Urothelium cell line (cell line): ENCODE data around the gene VTI1B.
"Not testable (repeated sequence)": the region's sequence is repeated elsewhere in the genome, so short reads cannot be mapped to it uniquely, and the experiment has no call there.

Experiments
- DNase-seq: peaks from one replicate; pipeline ENCODE4 v3.0.0; 2011; ENCODE audit warnings: low spot score, mixed read lengths
- FAIRE-seq: peaks from 2 replicates; lab custom pipeline; 2011; peaks lifted over from hg19 to GRCh38; lab: Jason Lieb, UNC

The VTI1B gene

GRCh38 chr14:67633451-67634147 is 40.8 kb downstream of the VTI1B start:
- FAIRE-seq: peak; percentile 72

GRCh38 chr14:67630938-67631337 is 43.5 kb downstream of the VTI1B start:
- DNase-seq: no peak
- peak; percentile 59 for FAIRE-seq

More at GRCh38 chr14:67633451-67634147, 40.8 kb downstream of the VTI1B start:
- DNase-seq: no peak

DNA sequence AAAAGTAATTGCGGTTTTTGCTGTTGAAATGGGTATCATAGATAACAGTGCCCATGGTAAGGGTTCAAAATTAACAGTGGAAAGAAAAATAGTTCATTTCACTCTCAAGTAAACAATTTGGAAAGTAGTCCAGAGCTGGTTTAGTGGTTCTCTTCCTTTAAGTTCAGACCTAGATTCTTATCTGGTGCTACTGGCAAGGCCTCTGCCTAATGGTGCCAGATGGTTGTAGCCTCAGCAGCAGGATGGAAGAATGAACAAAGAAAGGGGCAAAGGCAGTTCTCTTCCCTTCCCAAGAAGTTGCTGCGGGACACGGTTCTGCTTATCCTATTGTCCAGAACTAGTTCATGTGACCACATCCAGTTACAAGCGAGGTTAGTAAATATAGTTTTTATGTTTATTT is 44.2 kb downstream of the VTI1B start:
- FAIRE-seq (no peak), DNase-seq (no peak)

DNA sequence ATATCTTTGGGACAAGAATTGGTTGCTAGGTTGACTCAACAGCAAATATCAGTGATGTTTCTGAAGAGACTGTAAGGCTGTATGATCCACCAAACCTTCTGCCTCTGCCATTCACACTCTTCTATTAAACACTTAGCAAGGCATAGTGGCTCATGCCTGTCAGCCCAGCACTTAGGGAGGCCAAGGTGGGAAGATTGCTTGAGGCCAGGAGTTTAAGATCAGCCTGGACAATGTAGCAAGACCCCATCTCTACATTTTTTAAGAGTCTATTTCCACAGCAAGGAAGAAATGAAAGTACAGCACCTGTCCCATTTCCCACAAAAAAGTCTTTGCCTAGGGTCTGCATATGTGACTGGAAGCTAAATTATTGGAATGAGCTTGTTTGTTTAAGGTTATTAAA is 46.9 kb downstream of the VTI1B start:
- FAIRE-seq (peak; percentile 70), DNase-seq (no peak)

DNA sequence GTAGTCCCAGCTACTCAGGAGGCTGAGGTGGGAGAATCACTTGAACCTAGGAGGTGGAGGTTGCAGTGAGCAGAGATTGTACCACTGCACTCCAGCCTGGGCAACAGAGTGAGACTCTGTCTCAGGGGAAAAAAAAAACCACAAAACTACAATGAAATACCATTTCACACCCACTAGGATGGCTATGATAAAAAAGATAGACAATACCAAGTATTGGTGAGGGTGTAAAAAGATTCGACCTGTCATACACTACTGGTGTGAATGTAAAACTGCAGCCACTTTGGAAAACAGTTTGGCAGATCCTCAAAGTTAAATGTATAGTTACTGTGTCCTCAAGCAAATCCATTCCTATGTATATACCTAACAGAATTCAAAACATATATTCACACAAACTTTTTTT is 48.3 kb downstream of the VTI1B start:
- FAIRE-seq, DNase-seq: not testable (repeated sequence)

- DNase-seq: peak; percentile 50
- FAIRE-seq: no peak
Measured at GRCh38 chr14:67623114-67623513, 51.3 kb downstream of the VTI1B start.

DNA sequence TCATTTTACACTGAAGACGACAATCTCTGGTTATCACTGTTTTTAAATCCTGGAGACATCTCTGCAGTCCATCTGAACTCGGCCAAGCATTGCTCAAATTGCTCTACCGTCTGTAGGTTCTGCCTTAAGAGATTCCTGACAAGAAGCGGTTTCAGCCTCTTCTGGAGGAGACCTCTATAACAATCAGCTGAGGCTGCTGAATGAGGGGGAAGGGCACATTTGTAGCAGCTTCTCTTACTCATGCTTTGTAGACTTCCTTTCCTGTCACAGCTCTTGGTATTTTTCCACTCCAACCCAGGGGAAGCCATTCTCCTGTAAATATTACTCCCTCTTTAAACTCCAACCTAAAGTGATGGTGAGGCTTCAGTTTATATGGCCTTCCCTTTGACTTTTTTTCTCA is 51.8 kb downstream of the VTI1B start:
- FAIRE-seq (no peak), DNase-seq (peak; percentile 90)

- no peak for FAIRE-seq
- no peak for DNase-seq
Measured at GRCh38 chr14:67620217-67620785, 54.1 kb downstream of the VTI1B start.

- FAIRE-seq (peak; percentile 99), DNase-seq (peak; percentile 100)
Measured at GRCh38 chr14:67619446-67620216, 54.8 kb downstream of the VTI1B start, which contains the start of gene ARG2. ARG2 (plus strand) TSS chr14:67619920; CDS start chr14:67619978, 58 bp downstream.

GRCh38 chr14:67618617-67619063 is 55.8 kb downstream of the VTI1B start:
- DNase-seq (peak; percentile 72), FAIRE-seq (peak; percentile 23)

- DNase-seq (no peak), FAIRE-seq (no peak)
Measured at GRCh38 chr14:67610491-67610890, 63.9 kb downstream of the VTI1B start.

DNA sequence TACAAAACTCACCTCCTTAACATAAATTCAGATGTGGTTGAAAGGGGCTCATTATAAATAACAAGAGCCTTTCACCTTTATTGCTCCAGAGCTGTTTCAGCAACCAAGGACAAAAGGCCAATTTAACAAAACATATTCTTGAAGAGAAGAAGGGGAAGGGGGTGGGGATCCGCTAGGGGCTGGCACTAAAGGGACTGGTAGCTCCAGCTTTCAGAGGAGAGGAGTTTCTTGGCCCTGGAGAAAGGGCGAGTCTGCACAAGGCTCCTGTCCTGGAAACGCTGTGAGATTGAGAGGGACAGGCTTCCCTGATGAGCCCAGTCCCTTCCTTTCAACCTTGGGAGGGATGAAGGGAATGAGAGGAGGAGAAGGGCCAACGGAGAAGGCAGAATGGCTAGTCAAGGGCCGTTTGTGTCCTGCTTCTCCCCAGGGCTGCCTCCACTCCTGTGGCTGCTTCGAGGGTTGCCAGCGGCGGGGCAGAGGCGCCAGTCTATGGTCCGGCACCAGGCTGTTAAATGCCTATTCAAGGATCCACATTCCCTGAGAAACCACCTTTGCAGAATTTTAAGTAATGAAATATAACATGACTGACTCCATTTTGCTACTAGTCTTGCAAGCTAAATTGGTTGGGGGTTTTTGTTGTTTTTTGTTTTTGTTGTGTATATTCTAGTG is 64.7 kb downstream of the VTI1B start:
- FAIRE-seq (peak; percentile 37), DNase-seq (no peak)

GRCh38 chr14:67607646-67608045 is 66.8 kb downstream of the VTI1B start:
- FAIRE-seq: no peak
- DNase-seq: no peak

DNA sequence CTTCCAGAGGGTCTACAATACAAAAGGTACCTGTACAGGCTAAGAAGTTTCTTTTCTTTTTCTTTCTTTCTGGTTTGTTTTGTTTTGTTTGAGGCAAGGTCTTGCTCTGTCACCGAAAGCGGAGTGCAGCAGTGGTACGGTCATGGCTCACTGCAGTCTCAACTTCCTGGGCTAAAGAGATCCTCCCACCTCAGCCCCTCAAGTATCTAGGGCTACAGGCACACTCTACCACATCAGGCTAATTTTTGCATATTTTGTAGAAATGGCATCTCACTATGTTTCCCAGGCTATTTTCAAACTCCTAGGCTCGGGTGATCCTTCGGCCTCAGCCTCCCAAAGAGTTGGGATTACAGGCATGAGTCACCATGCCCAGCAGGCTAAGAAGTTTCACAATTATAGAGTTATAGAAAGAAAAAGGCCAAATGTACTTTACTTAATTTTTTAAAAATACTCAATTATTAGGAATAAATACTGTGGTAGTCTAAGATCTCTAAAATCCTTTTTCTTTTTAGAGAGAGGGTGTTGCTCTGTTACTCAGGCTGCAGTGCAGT is 71.4 kb downstream of the VTI1B start:
- FAIRE-seq: no peak
- no peak for DNase-seq

- FAIRE-seq (no peak), DNase-seq (no peak)
Measured at GRCh38 chr14:67602076-67602475, 72.4 kb downstream of the VTI1B start.

GRCh38 chr14:67600562-67600974 is 73.9 kb downstream of the VTI1B start:
- DNase-seq, FAIRE-seq: not testable (repeated sequence)

DNA sequence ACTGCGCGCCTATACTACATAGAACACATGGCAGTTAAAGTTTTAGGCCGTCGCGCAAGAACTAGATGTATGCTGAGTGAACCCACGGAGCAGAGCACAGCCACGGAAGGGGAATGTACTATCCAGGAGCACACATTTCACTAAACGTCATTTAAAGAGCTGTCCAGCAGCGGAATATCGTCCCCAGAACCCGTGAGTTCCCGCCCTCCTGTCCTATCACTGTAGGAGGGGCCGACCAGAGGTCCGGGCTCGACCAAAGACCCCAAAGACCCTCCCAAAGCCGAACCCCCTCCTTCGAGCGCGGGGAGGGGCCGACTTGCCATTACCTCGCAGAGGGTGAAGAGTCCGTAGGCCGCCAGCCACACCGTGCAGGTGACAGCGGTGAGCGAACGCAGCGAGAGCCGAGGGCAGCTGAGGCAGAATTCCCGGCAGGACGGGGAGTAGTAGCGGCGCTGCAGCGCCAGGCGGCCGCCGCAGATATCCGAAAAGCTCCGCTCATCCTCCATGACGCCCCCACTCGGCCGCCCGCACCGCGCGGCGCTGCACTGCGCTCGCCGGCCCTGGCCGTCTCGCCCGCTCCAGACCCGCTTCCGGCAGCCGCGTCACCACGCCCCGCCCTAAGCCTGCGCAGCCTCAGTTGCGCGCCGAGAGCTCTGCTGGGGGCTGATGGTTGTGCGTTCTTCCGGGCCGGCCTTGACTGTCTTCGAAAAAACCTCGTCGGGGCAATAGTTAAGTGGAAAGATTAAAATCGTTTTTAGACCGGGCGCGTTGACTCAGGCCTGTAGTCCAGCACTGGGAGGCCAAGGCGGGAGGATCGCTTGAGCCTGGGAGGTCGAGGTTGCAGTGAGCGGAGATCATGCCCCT is 74.5 kb downstream of the VTI1B start, which contains the start of gene PIGH:
Gene PIGH (minus strand): TSS at position 571 of the 864 bp plus-strand sequence. CDS start 65 bp downstream, at position 506.
- DNase-seq (peak; percentile 100), FAIRE-seq (peak; percentile 98)
